ENCODE measurements around the gene NOL6. TPM values are rescaled to one million over a fixed set of nuclear protein-coding genes. Genes with fewer than 3 reads are reported as not detected.

NOL6 gene
- polyA plus RNA-seq, 1 donor from 2014 or later: 15.5 TPM

- Histone ChIP-seq H2AFZ (ENCODE audit: low read depth, low read length) (peak overlapping the region; percentile 2), H3F3A (ENCODE audit: insufficient read depth, low read length, poor library complexity, severe bottlenecking) (no peaks in the 10 kb centered on the region), H3K9me2 (ENCODE audit: insufficient read depth, low read length) (no peaks in the 10 kb centered on the region), H3K27ac (ENCODE audit: low read length) (no peak overlapping the region), H3K79me2 (replicated peaks; ENCODE audit: insufficient read depth, low read length) (no peaks in the 10 kb centered on the region), H3K9me3 (ENCODE audit: low read length) (no peaks in the 10 kb centered on the region), H3K36me3 (ENCODE audit: insufficient read depth, low read length) (no peaks in the 10 kb centered on the region), H3K4me3 (ENCODE audit: low read length) (peak overlapping the region; percentile 60), H4K20me1 (ENCODE audit: insufficient read depth) (no peaks in the 10 kb centered on the region), H3K27me3 (ENCODE audit: insufficient read depth, low read depth, low read length) (peaks cover 9% of the 10 kb centered on the region), H3K4me2 (ENCODE audit: low read length) (no peak overlapping the region), H3K9ac (ENCODE audit: low read length) (peak overlapping the region; percentile 39)
- no peak for TF ChIP-seq POLR2AphosphoS5 (IDR thresholded peaks at IDR 0.05)
- no peak for TF ChIP-seq TAF1 (IDR thresholded peaks at IDR 0.05; ENCODE audit: low read depth)
Measured at GRCh38 chr9:33447799-33448553, 25.7 kb downstream of the NOL6 start.

DNA sequence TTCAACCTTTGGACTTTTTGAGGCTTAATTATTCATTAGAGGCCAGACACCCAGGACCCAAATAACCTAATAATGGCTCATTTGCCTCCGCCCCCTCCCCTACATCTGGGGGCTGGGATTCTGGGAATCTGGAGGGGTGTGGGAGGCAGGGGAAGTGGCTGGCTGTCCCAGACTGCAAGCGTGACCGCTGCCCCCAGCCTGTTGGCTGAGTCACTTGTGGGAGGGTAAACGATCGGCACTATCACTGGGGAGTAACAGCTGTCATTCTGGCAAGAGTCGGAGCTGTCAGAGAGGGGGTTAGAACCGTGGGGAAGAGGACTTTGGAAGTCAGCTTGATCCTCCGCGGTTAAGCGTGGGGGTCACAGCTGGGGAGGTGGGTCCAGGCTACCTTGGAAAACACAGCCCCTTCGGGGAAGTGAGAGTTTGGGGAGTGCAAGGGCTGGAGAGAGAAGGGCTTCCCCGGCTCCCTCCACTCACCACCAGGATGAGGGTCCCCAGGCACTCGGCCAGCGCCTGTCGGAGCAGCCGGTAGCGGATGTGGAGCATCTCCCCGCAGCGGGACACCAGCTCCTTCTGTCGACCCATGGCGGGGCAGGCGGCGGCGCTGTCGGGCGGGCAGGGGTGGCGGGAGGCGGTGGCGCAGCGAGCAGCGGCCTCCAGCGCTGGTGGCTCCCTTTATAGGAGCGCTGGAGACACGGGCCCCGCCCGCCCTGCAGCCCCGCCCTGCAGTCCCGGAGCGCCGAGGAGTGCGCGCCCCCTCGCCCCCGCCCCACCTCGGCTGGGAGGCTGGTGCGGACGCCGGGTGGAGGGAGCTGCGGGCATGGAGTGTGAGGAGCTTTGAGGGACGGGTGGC lies 26.6 kb downstream of the NOL6 start, which contains the start of gene AQP3:
TSS of gene AQP3 (minus strand) at position 648 of the 853 bp plus-strand sequence. CDS start at position 585, 63 bp downstream.
- no peak for TF ChIP-seq RAD21 (conservative IDR thresholded peaks at IDR 0.05)
- no peak for TF ChIP-seq SMC3 (conservative IDR thresholded peaks at IDR 0.05; ENCODE audit: poor library complexity)
- TF ChIP-seq EZH2 (IDR thresholded peaks at IDR 0.05; ENCODE audit: borderline replicate concordance, insufficient read depth, low read length, poor library complexity, severe bottlenecking): no peak
- peak; percentile 37 for TF ChIP-seq CTCF (IDR thresholded peaks at IDR 0.05; ENCODE audit: poor library complexity, severe bottlenecking)
- no peaks in the 10 kb centered on the region for H3K79me2 ChIP-seq (replicated peaks; ENCODE audit: insufficient read depth, low read length)
- H3K4me3 ChIP-seq (ENCODE audit: low read length): peak within 1 kb of the TSS; percentile 60
- H3F3A ChIP-seq (ENCODE audit: insufficient read depth, low read length, poor library complexity, severe bottlenecking): no peaks in the 10 kb centered on the region
- H3K4me2 ChIP-seq (ENCODE audit: low read length): no peak within 1 kb of the TSS
- H3K9ac ChIP-seq (ENCODE audit: low read length): peak within 1 kb of the TSS; percentile 39
- no peaks in the 10 kb centered on the region for H3K36me3 ChIP-seq (ENCODE audit: insufficient read depth, low read length)
- H3K9me3 ChIP-seq (ENCODE audit: low read length): no peaks in the 10 kb centered on the region
- H4K20me1 ChIP-seq (ENCODE audit: insufficient read depth): no peaks in the 10 kb centered on the region
- peak within 1 kb of the TSS; percentile 2 for H2AFZ ChIP-seq (ENCODE audit: low read depth, low read length)
- H3K27ac ChIP-seq (ENCODE audit: low read length): no peak within 1 kb of the TSS
- H3K27me3 ChIP-seq (ENCODE audit: insufficient read depth, low read depth, low read length): peaks cover 9% of the 10 kb centered on the region
- no peaks in the 10 kb centered on the region for H3K9me2 ChIP-seq (ENCODE audit: insufficient read depth, low read length)

DNA sequence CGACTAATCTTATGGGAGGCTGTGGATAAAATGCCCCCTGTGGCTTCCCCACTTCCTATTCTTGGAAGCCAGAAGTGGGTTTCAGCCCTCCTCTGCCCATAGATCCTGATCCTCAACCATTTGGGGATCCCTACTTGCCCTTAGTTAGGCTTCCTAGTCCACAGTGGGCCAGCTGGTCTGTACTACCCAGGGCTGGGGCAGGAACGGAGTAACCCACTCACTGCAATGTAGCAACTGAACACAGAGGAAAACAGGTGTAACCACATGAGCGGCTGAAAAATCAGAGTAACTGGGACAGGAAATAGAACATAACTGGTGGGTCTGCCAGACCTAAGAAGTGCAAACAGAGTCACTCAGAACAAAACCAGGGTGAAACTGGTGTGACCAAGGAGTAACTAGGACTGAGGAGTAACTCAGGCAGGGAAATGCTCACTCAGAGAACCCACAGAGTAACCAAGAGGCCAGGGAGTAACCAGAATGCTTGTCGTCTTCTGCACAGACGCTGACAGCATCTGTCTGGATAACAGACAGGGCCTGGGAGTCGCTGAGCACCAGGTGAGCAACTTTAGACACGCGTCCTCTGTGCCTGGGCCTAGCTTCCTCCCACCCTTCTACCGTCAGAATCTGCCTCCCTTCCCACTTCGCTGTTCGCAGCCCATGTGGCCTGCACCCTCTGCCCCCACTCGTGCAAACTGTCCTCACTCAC lies 27.3 kb downstream of the NOL6 start:
- H3F3A ChIP-seq (ENCODE audit: insufficient read depth, low read length, poor library complexity, severe bottlenecking): no peaks in the 10 kb centered on the region
- H3K27me3 ChIP-seq (ENCODE audit: insufficient read depth, low read depth, low read length): peaks cover 9% of the 10 kb centered on the region
- H4K20me1 ChIP-seq (ENCODE audit: insufficient read depth): no peaks in the 10 kb centered on the region
- no peak overlapping the region for H3K9ac ChIP-seq (ENCODE audit: low read length)
- no peaks in the 10 kb centered on the region for H3K9me2 ChIP-seq (ENCODE audit: insufficient read depth, low read length)
- H2AFZ ChIP-seq (ENCODE audit: low read depth, low read length): no peak overlapping the region
- no peak overlapping the region for H3K27ac ChIP-seq (ENCODE audit: low read length)
- H3K9me3 ChIP-seq (ENCODE audit: low read length): no peaks in the 10 kb centered on the region
- no peaks in the 10 kb centered on the region for H3K79me2 ChIP-seq (replicated peaks; ENCODE audit: insufficient read depth, low read length)
- no peak for TF ChIP-seq EP300 (conservative IDR thresholded peaks at IDR 0.05; ENCODE audit: poor library complexity, severe bottlenecking)
- TF ChIP-seq, protein P1, sequence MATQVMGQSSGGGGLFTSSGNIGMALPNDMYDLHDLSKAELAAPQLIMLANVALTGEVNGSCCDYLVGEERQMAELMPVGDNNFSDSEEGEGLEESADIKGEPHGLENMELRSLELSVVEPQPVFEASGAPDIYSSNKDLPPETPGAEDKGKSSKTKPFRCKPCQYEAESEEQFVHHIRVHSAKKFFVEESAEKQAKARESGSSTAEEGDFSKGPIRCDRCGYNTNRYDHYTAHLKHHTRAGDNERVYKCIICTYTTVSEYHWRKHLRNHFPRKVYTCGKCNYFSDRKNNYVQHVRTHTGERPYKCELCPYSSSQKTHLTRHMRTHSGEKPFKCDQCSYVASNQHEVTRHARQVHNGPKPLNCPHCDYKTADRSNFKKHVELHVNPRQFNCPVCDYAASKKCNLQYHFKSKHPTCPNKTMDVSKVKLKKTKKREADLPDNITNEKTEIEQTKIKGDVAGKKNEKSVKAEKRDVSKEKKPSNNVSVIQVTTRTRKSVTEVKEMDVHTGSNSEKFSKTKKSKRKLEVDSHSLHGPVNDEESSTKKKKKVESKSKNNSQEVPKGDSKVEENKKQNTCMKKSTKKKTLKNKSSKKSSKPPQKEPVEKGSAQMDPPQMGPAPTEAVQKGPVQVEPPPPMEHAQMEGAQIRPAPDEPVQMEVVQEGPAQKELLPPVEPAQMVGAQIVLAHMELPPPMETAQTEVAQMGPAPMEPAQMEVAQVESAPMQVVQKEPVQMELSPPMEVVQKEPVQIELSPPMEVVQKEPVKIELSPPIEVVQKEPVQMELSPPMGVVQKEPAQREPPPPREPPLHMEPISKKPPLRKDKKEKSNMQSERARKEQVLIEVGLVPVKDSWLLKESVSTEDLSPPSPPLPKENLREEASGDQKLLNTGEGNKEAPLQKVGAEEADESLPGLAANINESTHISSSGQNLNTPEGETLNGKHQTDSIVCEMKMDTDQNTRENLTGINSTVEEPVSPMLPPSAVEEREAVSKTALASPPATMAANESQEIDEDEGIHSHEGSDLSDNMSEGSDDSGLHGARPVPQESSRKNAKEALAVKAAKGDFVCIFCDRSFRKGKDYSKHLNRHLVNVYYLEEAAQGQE (IDR thresholded peaks at IDR 0.05; ENCODE audit: borderline replicate concordance): no peak
- no peak for TF ChIP-seq POLR2AphosphoS5 (IDR thresholded peaks at IDR 0.05)
- no peak for TF ChIP-seq CTCF (IDR thresholded peaks at IDR 0.05; ENCODE audit: poor library complexity, severe bottlenecking)
- TF ChIP-seq EZH2 (IDR thresholded peaks at IDR 0.05; ENCODE audit: borderline replicate concordance, insufficient read depth, low read length, poor library complexity, severe bottlenecking): no peak
- no peak for TF ChIP-seq TAF1 (IDR thresholded peaks at IDR 0.05; ENCODE audit: low read depth)
- no peak for TF ChIP-seq MXI1 (conservative IDR thresholded peaks at IDR 0.05; ENCODE audit: poor library complexity, severe bottlenecking)
- TF ChIP-seq SMC3 (conservative IDR thresholded peaks at IDR 0.05; ENCODE audit: poor library complexity): no peak
- no peak for TF ChIP-seq RAD21 (conservative IDR thresholded peaks at IDR 0.05)
- H3K4me3 ChIP-seq (ENCODE audit: low read length): no peak overlapping the region
- no peak overlapping the region for H3K4me2 ChIP-seq (ENCODE audit: low read length)
- no peaks in the 10 kb centered on the region for H3K36me3 ChIP-seq (ENCODE audit: insufficient read depth, low read length)
